HCT116 (cell line): ENCODE results near the gene APCDD1L. TPM values are rescaled to one million over a fixed set of nuclear protein-coding genes. Genes with fewer than 3 reads are reported as not detected.

Experiments used
- ATAC-seq: fragments of 200-7000 bp; cut with Tn5 transposase; 2 replicates; pipeline ENCODE4 v1.9.1; 2020; ENCODE audit warnings: mild to moderate bottlenecking, moderate library complexity
- BruUV-seq: library from RNA; stranded (reverse); fragments of 400-500 nt; replicated peaks from 2 replicates; lab custom pipeline; 2021; lab: Mats Ljungman, UMichigan
- CTCF ChIA-PET: fragments of 300-600 bp; sonication (Branson Sonifier 250); formaldehyde crosslinking; loops from one replicate; lab custom pipeline; 2021; ENCODE audit warnings: antibody characterized with exemption; lab: Charles Lee
- POLR2A ChIA-PET: fragments of 300-600, 350-600 bp; sonication (Branson Sonifier 250); formaldehyde crosslinking; loops from one replicate; lab custom pipeline; 2021; ENCODE audit warnings: antibody characterized with exemption; lab: Charles Lee
- RAD21 ChIA-PET, 2 experiments: fragments of 300-600 bp; sonication (Branson Sonifier 250); formaldehyde crosslinking; loops; one replicate each; lab custom pipeline; 2023; ENCODE audit warnings: low total read pairs in 2 of 2; ENCODE audit not compliant: uncharacterized antibody in 2 of 2, unreplicated experiment in 2 of 2, low non-redundant PET in 1 of 2; lab: Charles Lee
- DNase-seq: peaks from one replicate; pipeline ENCODE4 v3.0.0-alpha.2; 2010; ENCODE audit warnings: low read depth, low spot score
- H2AFZ ChIP-seq: fragments of 200-600 bp; shearing (Covaris generic), sonication (generic); 2 replicates; pipeline ENCODE4 v1.6.1; 2017; ENCODE audit warnings: low read depth, mixed run types, mixed read lengths, antibody characterized with exemption, low read length; ENCODE audit not compliant: poor library complexity, severe bottlenecking
- H3K27ac ChIP-seq: 2 replicates; pipeline ENCODE4 v1.5.1; 2012; ENCODE audit warnings: low read depth, low read length
- H3K27me3 ChIP-seq: fragments of 200-600 bp; sonication (generic); 2 replicates; pipeline ENCODE4 v1.6.1; 2016; ENCODE audit warnings: mixed run types, low read length, mixed read lengths; ENCODE audit not compliant: insufficient read depth
- H3K36me3 ChIP-seq, 2 experiments: fragments of 200-500 bp in 1 of 2; fragments of 200-600 bp in 1 of 2; sonication (Bioruptor generic) in 1 of 2; sonication (generic) in 1 of 2; 2 replicates each; pipeline versions ENCODE4 v1.5.1 to v1.6.1; 2014 to 2016; ENCODE audit warnings: low read length in 2 of 2, inconsistent platforms in 1 of 2, mixed read lengths in 1 of 2, mixed run types in 1 of 2; ENCODE audit not compliant: insufficient read depth in 2 of 2, control insufficient read depth in 1 of 2
- H3K4me1 ChIP-seq, 2 experiments: fragments of 200-600 bp in 1 of 2; sonication (generic) in 1 of 2; 2 replicates each; pipeline versions ENCODE4 v1.5.1 to v1.6.1; 2012 to 2017; ENCODE audit warnings: low read length in 2 of 2, inconsistent platforms in 1 of 2, mild to moderate bottlenecking in 1 of 2, mixed read lengths in 1 of 2, mixed run types in 1 of 2, moderate library complexity in 1 of 2; ENCODE audit not compliant: insufficient read depth in 2 of 2, control insufficient read depth in 1 of 2
- H3K4me2 ChIP-seq: fragments of 200-600 bp; sonication (generic); 2 replicates; pipeline ENCODE4 v1.6.1; 2017; ENCODE audit warnings: mixed run types, low read length, mixed read lengths
- H3K4me3 ChIP-seq, 2 experiments: fragments of 200-600 bp in 1 of 2; sonication (generic) in 1 of 2; replicated peaks in 1 of 2; 2 replicates each; pipeline ENCODE4 v1.5.1; 2011 to 2016; ENCODE audit warnings: low read length in 2 of 2, control low read depth in 1 of 2, low read depth in 1 of 2, mild to moderate bottlenecking in 1 of 2, mixed read lengths in 1 of 2, mixed run types in 1 of 2
- H3K79me2 ChIP-seq: fragments of 200-600 bp; sonication (generic); 2 replicates; pipeline ENCODE4 v1.6.1; 2017; ENCODE audit warnings: mild to moderate bottlenecking, mixed run types, low read length, moderate library complexity, mixed read lengths; ENCODE audit not compliant: insufficient read depth
- H3K9ac ChIP-seq: fragments of 200-600 bp; sonication (generic); 2 replicates; pipeline ENCODE4 v1.6.1; 2016; ENCODE audit warnings: low read length, mixed read lengths
- H3K9me2 ChIP-seq: fragments of 200-600 bp; sonication (generic), shearing (Covaris generic); 2 replicates; pipeline ENCODE4 v1.6.1; 2017; ENCODE audit warnings: mixed run types, mild to moderate bottlenecking, moderate library complexity; ENCODE audit not compliant: insufficient read depth
- H3K9me3 ChIP-seq, 2 experiments: fragments of 200-500 bp in 1 of 2; fragments of 200-600 bp in 1 of 2; sonication (Bioruptor generic) in 1 of 2; sonication (generic) in 1 of 2; 2 replicates each; pipeline ENCODE4 v1.6.1; 2014 to 2017; ENCODE audit warnings: low read length in 2 of 2, mixed read lengths in 2 of 2, inconsistent platforms in 1 of 2, low read depth in 1 of 2, mild to moderate bottlenecking in 1 of 2, mixed run types in 1 of 2, moderate library complexity in 1 of 2; ENCODE audit not compliant: control insufficient read depth in 1 of 2, insufficient read depth in 1 of 2
- H4K20me1 ChIP-seq: fragments of 200-600 bp; sonication (generic), shearing (Covaris generic); 2 replicates; pipeline ENCODE4 v1.6.1; 2017; ENCODE audit warnings: mixed run types, mild to moderate bottlenecking, moderate library complexity; ENCODE audit not compliant: insufficient read depth
- CEBPB ChIP-seq: IDR thresholded peaks from 2 replicates; pipeline ENCODE4 v1.6.1; 2012; ENCODE audit warnings: low read depth
- EGR1 ChIP-seq: IDR thresholded peaks from 2 replicates; pipeline ENCODE4 v1.6.1; 2012; ENCODE audit warnings: low read depth
- FOSL1 ChIP-seq: IDR thresholded peaks from 2 replicates; pipeline ENCODE4 v1.6.1; 2012; ENCODE audit warnings: low read depth
- MAX ChIP-seq: IDR thresholded peaks from 2 replicates; pipeline ENCODE4 v1.6.1; 2012
- RAD21 ChIP-seq: IDR thresholded peaks from 2 replicates; pipeline ENCODE4 v1.6.1; 2012; ENCODE audit warnings: low read depth, mild to moderate bottlenecking
- SIN3A ChIP-seq: IDR thresholded peaks from 2 replicates; pipeline ENCODE4 v1.6.1; 2012; ENCODE audit warnings: low read depth
- SRF ChIP-seq: IDR thresholded peaks from 2 replicates; pipeline ENCODE4 v1.6.1; 2012; ENCODE audit warnings: low read depth
- YY1 ChIP-seq: IDR thresholded peaks from 2 replicates; pipeline ENCODE4 v1.6.1; 2011; ENCODE audit warnings: low read length, low read depth, moderate library complexity, mild to moderate bottlenecking; ENCODE audit not compliant: insufficient replicate concordance; ENCODE audit errors: extremely low read depth
- intact Hi-C: fragments of 100-400 bp; cut with micrococcal nuclease; formaldehyde crosslinking; loops from 2 replicates; pipeline ENCODE4 v1.10.0; 2022
- total RNA-seq: library from RNA; stranded (reverse); gene quantifications from one replicate; pipeline ENCODE4 v1.2.1, GENCODE V29; 2021; ENCODE audit not compliant: unreplicated experiment
- TF ChIP-seq, protein P1 (sequence below): IDR thresholded peaks from 2 replicates; pipeline ENCODE4 v1.6.1; 2012

Gene APCDD1L
- total RNA-seq, 1 experiment from 2014 or later: not detected

- no peak for TF ChIP-seq SIN3A
- no peak for TF ChIP-seq FOSL1
- TF ChIP-seq RAD21: no peak
- TF ChIP-seq YY1: no peak
- TF ChIP-seq MAX: no peak
- no peak for TF ChIP-seq CEBPB
- no peak for TF ChIP-seq SRF
- TF ChIP-seq, protein P1, sequence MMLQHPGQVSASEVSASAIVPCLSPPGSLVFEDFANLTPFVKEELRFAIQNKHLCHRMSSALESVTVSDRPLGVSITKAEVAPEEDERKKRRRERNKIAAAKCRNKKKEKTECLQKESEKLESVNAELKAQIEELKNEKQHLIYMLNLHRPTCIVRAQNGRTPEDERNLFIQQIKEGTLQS: no peak
- no peak for TF ChIP-seq EGR1
- CTCF ChIA-PET: no interaction called here
- H3K4me2 ChIP-seq: no peak overlapping the region
- ATAC-seq (no peak), DNase-seq (no peak)
- RAD21 ChIA-PET: no interaction called here
- no peaks in the 10 kb centered on the region for H4K20me1 ChIP-seq
- H3K79me2 ChIP-seq: no peaks in the 10 kb centered on the region
- H2AFZ ChIP-seq: no peak overlapping the region
- H3K36me3 ChIP-seq: no peaks in the 10 kb centered on the region
- POLR2A ChIA-PET: no interaction called here
- H3K9me3 ChIP-seq: no peaks in the 10 kb centered on the region
- intact Hi-C loops: no loop called here
- no peaks in the 10 kb centered on the region for H3K4me1 ChIP-seq
- no peak overlapping the region for H3K4me3 ChIP-seq
- 0 out of 2 replicates have a peak, but pooled peaks cover 3% of the 10 kb centered on the region for H3K27me3 ChIP-seq
- no peak overlapping the region for H3K27ac ChIP-seq
- no peak overlapping the region for H3K9ac ChIP-seq
- H3K9me2 ChIP-seq: no peaks in the 10 kb centered on the region
- BruUV-seq: no TSS peak
These were observed 19.4 kb downstream of the APCDD1L start for GRCh38 chr20:58495623-58496428.
